Neural progenitor cell (in vitro differentiated cells): ENCODE data around the gene TAS2R8. TPM values are rescaled to one million over a fixed set of nuclear protein-coding genes. Genes with fewer than 3 reads are reported as not detected.
A peak's percentile ranks its signal among the peaks of the same experiment; 100 is the strongest.

ENCODE experiments used
- DNase-seq: peaks from one replicate; pipeline ENCODE4 v3.0.0-alpha.2; 2016; ENCODE audit warnings: low spot score
- H2AFZ ChIP-seq: fragments of 200-600 bp; sonication (generic); replicated peaks from 2 replicates; pipeline ENCODE4 v1.6.1; 2016; ENCODE audit warnings: antibody characterized with exemption
- H3F3A ChIP-seq: fragments of 200-600 bp; sonication (generic); 2 replicates; pipeline ENCODE4 v1.6.1; 2016; ENCODE audit warnings: antibody characterized with exemption, low read depth
- H3K27ac ChIP-seq: fragments of 200-600 bp; sonication (generic); 2 replicates; pipeline ENCODE4 v1.5.1; 2016; ENCODE audit warnings: mild to moderate bottlenecking
- H3K27me3 ChIP-seq: fragments of 200-600 bp; sonication (generic); 2 replicates; pipeline ENCODE4 v1.6.1; 2016; ENCODE audit warnings: mild to moderate bottlenecking, moderate library complexity
- H3K36me3 ChIP-seq: fragments of 200-600 bp; sonication (generic); 2 replicates; pipeline ENCODE4 v1.5.1; 2016
- H3K4me1 ChIP-seq: fragments of 200-600 bp; sonication (generic); 2 replicates; pipeline ENCODE4 v1.6.1; 2016; ENCODE audit warnings: mixed run types
- H3K4me2 ChIP-seq: fragments of 200-600 bp; sonication (generic); 2 replicates; pipeline ENCODE4 v1.6.1; 2016
- H3K4me3 ChIP-seq: fragments of 200-600 bp; sonication (generic); 2 replicates; pipeline ENCODE4 v1.5.1; 2016
- H3K79me2 ChIP-seq: fragments of 200-600 bp; sonication (generic); 2 replicates; pipeline ENCODE4 v1.6.1; 2016; ENCODE audit warnings: low read depth
- H3K9ac ChIP-seq: fragments of 200-600 bp; sonication (generic); 2 replicates; pipeline ENCODE4 v1.6.1; 2016
- H3K9me3 ChIP-seq: fragments of 200-600 bp; sonication (generic); 2 replicates; pipeline ENCODE4 v1.5.1; 2016; ENCODE audit warnings: low read depth
- H4K20me1 ChIP-seq: fragments of 200-600 bp; sonication (generic); 2 replicates; pipeline ENCODE4 v1.6.1; 2016; ENCODE audit warnings: low read depth
- H3K27ac Mint-ChIP-seq: 3 replicates; pipeline ENCODE4 v1.8.0; 2021; ENCODE audit warnings: mixed read lengths
- H3K27me3 Mint-ChIP-seq: 2 replicates; pipeline ENCODE4 v1.8.0; 2022; ENCODE audit warnings: low read depth, mild to moderate bottlenecking, inconsistent platforms, moderate library complexity, mixed read lengths; ENCODE audit not compliant: insufficient read depth
- H3K36me3 Mint-ChIP-seq: 3 replicates; pipeline ENCODE4 v1.8.0; 2021; ENCODE audit warnings: mixed read lengths
- H3K4me1 Mint-ChIP-seq: 3 replicates; pipeline ENCODE4 v1.8.0; 2021; ENCODE audit warnings: mixed read lengths
- H3K4me3 Mint-ChIP-seq: 3 replicates; pipeline ENCODE4 v1.8.0; 2021; ENCODE audit warnings: mild to moderate bottlenecking, moderate library complexity, mixed read lengths
- H3K9me3 Mint-ChIP-seq: 3 replicates; pipeline ENCODE4 v1.8.0; 2020; ENCODE audit warnings: mixed read lengths
- CTCF ChIP-seq: fragments of 200-600 bp; sonication (generic); IDR thresholded peaks from 2 replicates; pipeline ENCODE4 v1.5.1; 2017; ENCODE audit warnings: antibody characterized with exemption, mild to moderate bottlenecking
- EZH2 ChIP-seq: fragments of 200-600 bp; sonication (generic); IDR thresholded peaks from 2 replicates; pipeline ENCODE4 v1.6.1; 2017; ENCODE audit warnings: antibody characterized with exemption, mild to moderate bottlenecking, moderate library complexity
- EZH2phosphoT487 ChIP-seq: fragments of 200-600 bp; sonication (generic); IDR thresholded peaks from 2 replicates; pipeline ENCODE4 v1.6.1; 2017; ENCODE audit warnings: antibody characterized with exemption
- total RNA-seq: library from RNA; depleted of rRNA; stranded (reverse); fragments of >200 nt; gene quantifications from 2 replicates; pipeline ENCODE4 v1.2.3, GENCODE V29; 2015; ENCODE audit warnings: low replicate concordance

TAS2R8 gene
- total RNA-seq, 1 donor from 2014 or later = not detected

- no peak overlapping the region for H3K4me3 Mint-ChIP-seq
- H3K36me3 Mint-ChIP-seq = no peaks in the 10 kb centered on the region
- Histone ChIP-seq H3F3A (no peaks in the 10 kb centered on the region), H3K27ac (no peak overlapping the region), H3K27me3 (no peaks in the 10 kb centered on the region), H3K79me2 (no peaks in the 10 kb centered on the region), H3K9ac (no peak overlapping the region), H3K36me3 (no peaks in the 10 kb centered on the region), H3K4me1 (no peaks in the 10 kb centered on the region), H2AFZ (no peak overlapping the region), H3K4me3 (no peak overlapping the region), H4K20me1 (no peaks in the 10 kb centered on the region), H3K9me3 (no peaks in the 10 kb centered on the region), H3K4me2 (no peak overlapping the region)
- H3K4me1 Mint-ChIP-seq = no peaks in the 10 kb centered on the region
- H3K27ac Mint-ChIP-seq = no peak overlapping the region
- peaks cover 2% of the 10 kb centered on the region for H3K9me3 Mint-ChIP-seq
- no peak for DNase-seq
- TF ChIP-seq EZH2phosphoT487 = no peak
- no peak for TF ChIP-seq EZH2
- no peak for TF ChIP-seq CTCF
- H3K27me3 Mint-ChIP-seq = peaks cover 2% of the 10 kb centered on the region
Observed at GRCh38 chr12:10811883-10812536, 4.9 kb upstream of the TAS2R8 start.

GRCh38 chr12:10810068-10810467, 3.0 kb upstream of the TAS2R8 start, which contains the start of gene TAS2R9:
Gene TAS2R9 (minus strand): TSS chr12:10810168. CDS start chr12:10810075, 93 bp downstream.
- Histone ChIP-seq H3K36me3 (no peaks in the 10 kb centered on the region), H2AFZ (no peak within 1 kb of the TSS), H3K27ac (no peak within 1 kb of the TSS), H3K9ac (no peak within 1 kb of the TSS), H3K27me3 (no peaks in the 10 kb centered on the region), H3F3A (no peaks in the 10 kb centered on the region), H3K4me1 (peaks cover 7% of the 10 kb centered on the region), H4K20me1 (no peaks in the 10 kb centered on the region), H3K79me2 (no peaks in the 10 kb centered on the region), H3K9me3 (no peaks in the 10 kb centered on the region), H3K4me3 (no peak within 1 kb of the TSS), H3K4me2 (no peak within 1 kb of the TSS)
- Mint-ChIP-seq H3K27me3 (no peaks in the 10 kb centered on the region), H3K27ac (no peak within 1 kb of the TSS), H3K9me3 (no peaks in the 10 kb centered on the region), H3K4me1 (no peaks in the 10 kb centered on the region), H3K36me3 (no peaks in the 10 kb centered on the region), H3K4me3 (no peak within 1 kb of the TSS)
- TF ChIP-seq EZH2 = no peak
- no peak for TF ChIP-seq EZH2phosphoT487
- no peak for TF ChIP-seq CTCF
- DNase-seq = no peak

GRCh38 chr12:10802587-10802986, 4.5 kb downstream of the TAS2R8 start, which contains the start of gene TAS2R7:
Gene TAS2R7 (minus strand): TSS chr12:10802627. CDS start chr12:10802570, 57 bp downstream.
- Histone ChIP-seq H3F3A (peaks cover 16% of the 10 kb centered on the region), H3K79me2 (no peaks in the 10 kb centered on the region), H3K27me3 (no peaks in the 10 kb centered on the region), H3K27ac (no peak within 1 kb of the TSS), H3K4me1 (peaks cover 31% of the 10 kb centered on the region), H3K4me3 (no peak within 1 kb of the TSS), H3K9ac (no peak within 1 kb of the TSS), H3K36me3 (no peaks in the 10 kb centered on the region), H4K20me1 (no peaks in the 10 kb centered on the region), H2AFZ (no peak within 1 kb of the TSS), H3K9me3 (no peaks in the 10 kb centered on the region), H3K4me2 (peak within 1 kb of the TSS; percentile 40)
- peak; percentile 46 for DNase-seq
- TF ChIP-seq EZH2phosphoT487 = peak; percentile 75
- TF ChIP-seq CTCF = no peak
- Mint-ChIP-seq H3K4me3 (no peak within 1 kb of the TSS), H3K27me3 (no peaks in the 10 kb centered on the region), H3K4me1 (peaks cover 8% of the 10 kb centered on the region), H3K9me3 (no peaks in the 10 kb centered on the region), H3K36me3 (no peaks in the 10 kb centered on the region), H3K27ac (no peak within 1 kb of the TSS)
